ENCODE results near the gene ERICH6B. TPM values are rescaled to one million over a fixed set of nuclear protein-coding genes. Genes with fewer than 3 reads are reported as not detected.

ERICH6B gene
- total RNA-seq, 2 experiments from 2014 or later, result not detected

DNA sequence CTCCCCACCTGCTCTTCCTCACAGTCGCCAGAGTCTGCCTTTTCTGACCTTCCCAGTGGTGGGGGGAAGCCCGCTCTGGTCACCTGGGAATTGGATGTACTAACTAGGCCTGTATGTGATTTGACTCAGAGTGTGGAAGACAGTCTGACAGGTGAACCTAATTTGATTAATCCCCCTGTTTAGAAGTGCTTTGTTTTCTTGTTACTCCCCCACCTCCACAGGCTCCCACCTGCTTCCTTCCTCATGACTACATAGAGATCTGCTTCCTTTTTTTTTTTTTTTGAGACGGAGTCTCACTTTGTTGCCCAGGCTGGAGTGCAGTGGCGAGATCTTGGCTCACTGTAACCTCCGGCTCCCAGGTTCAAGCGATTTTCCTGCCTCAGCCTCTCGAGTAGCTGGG is 106.8 kb downstream of the ERICH6B start:
- H3K4me3 Mint-ChIP-seq, result no peak overlapping the region
- peaks cover 27% of the 10 kb centered on the region for H3K36me3 Mint-ChIP-seq
- no peak for DNase-seq
- CTCF ChIA-PET, result interaction anchor here (1.3 to 1.7 kb wide), 2 partner anchors 146 to 812 kb away, joined by 3 to 4 read pairs; no protein-coding TSS in a partner anchor
- H3K9me3 Mint-ChIP-seq, result no peaks in the 10 kb centered on the region
- intact Hi-C loops (cut with micrococcal nuclease), result no loop called here
- peaks cover 7% of the 10 kb centered on the region for H3K4me1 Mint-ChIP-seq (ENCODE audit: low read depth)
- peak overlapping the region; percentile 59 for H3K27ac Mint-ChIP-seq
- POLR2A ChIA-PET, result no interaction called here
- H3K27me3 Mint-ChIP-seq, result no peaks in the 10 kb centered on the region

DNA sequence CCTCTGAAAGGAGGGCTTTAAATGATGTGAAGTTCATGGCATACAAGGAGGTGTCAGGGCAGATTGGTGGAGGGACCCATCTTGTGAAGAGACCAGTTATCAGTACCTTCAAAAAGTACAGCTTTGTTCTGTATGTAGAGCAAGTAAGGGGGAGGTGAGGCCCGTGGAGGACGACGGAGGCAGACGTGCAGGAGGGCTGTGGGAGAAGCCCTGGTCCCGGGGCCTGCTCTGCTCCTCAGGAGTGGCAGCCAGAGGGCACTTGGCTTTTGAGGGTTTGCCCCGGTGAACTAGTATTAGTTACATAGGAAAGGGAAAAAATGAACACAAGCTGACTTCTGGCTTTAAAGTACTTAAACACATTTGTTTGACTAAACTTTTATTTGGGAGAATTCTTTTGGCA is 108.7 kb downstream of the ERICH6B start:
- peak overlapping the region; percentile 4 for H3K27ac Mint-ChIP-seq
- POLR2A ChIA-PET, result no interaction called here
- no peak for DNase-seq
- H3K4me1 Mint-ChIP-seq (ENCODE audit: low read depth), result peaks cover 4% of the 10 kb centered on the region
- no peaks in the 10 kb centered on the region for H3K27me3 Mint-ChIP-seq
- intact Hi-C loops (cut with micrococcal nuclease), result no loop called here
- CTCF ChIA-PET, result no interaction called here
- H3K9me3 Mint-ChIP-seq, result no peaks in the 10 kb centered on the region
- H3K36me3 Mint-ChIP-seq, result peaks cover 29% of the 10 kb centered on the region
- H3K4me3 Mint-ChIP-seq, result no peak overlapping the region

DNA sequence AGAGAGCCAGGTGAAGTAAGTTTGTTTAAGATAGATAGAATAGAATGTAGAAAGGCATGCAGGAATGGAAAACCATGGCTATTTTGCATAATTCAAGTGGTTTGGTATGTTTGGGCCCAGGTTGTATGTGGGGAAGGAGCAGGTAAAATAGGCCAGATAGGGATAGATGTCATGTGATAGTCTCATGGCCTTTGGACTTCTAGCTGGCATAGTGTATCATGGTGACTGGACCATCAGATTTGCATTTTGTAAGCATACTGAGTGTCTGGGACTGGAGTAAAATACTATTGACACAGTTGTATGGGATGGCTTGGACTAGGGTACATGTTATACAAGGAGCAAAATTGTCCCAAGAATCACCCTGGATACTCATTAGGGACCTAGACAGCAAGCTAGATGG is 111.9 kb downstream of the ERICH6B start:
- Mint-ChIP-seq H3K27me3 (no peaks in the 10 kb centered on the region), H3K36me3 (peaks cover 33% of the 10 kb centered on the region), H3K27ac (no peak overlapping the region), H3K4me1 (ENCODE audit: low read depth) (peaks cover 12% of the 10 kb centered on the region), H3K9me3 (no peaks in the 10 kb centered on the region), H3K4me3 (no peak overlapping the region)
- intact Hi-C loops (cut with micrococcal nuclease), result no loop called here
- POLR2A ChIA-PET, result no interaction called here
- CTCF ChIA-PET, result interaction anchor here (0.9 kb wide), 1 partner anchor 9 kb away, joined by 4 read pairs; no protein-coding TSS in a partner anchor
- no peak for DNase-seq

DNA sequence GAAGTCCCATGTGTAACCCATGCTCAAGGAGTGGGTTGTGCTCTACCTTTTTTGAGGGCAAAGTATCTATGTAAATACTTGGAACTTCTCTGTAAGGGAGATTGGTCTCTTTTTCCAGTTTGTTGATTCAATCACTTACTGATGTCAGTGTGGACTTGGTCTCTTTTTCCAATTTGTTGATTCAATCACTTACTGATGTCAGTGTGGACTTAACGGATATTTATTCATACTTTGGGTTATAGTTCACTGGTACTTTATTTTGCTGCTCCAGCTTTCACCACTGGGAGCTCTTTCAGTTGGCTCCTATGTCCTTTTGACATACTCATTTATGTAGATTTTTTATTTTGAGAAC is 114.4 kb downstream of the ERICH6B start:
- peaks cover 40% of the 10 kb centered on the region for H3K36me3 Mint-ChIP-seq
- H3K9me3 Mint-ChIP-seq, result no peaks in the 10 kb centered on the region
- peak overlapping the region; percentile 63 for H3K27ac Mint-ChIP-seq
- H3K4me3 Mint-ChIP-seq, result no peak overlapping the region
- no peak for DNase-seq
- peaks cover 12% of the 10 kb centered on the region for H3K4me1 Mint-ChIP-seq (ENCODE audit: low read depth)
- no peaks in the 10 kb centered on the region for H3K27me3 Mint-ChIP-seq
- intact Hi-C loops (cut with micrococcal nuclease), result no loop called here
- POLR2A ChIA-PET, result no interaction called here
- CTCF ChIA-PET, result no interaction called here

DNA sequence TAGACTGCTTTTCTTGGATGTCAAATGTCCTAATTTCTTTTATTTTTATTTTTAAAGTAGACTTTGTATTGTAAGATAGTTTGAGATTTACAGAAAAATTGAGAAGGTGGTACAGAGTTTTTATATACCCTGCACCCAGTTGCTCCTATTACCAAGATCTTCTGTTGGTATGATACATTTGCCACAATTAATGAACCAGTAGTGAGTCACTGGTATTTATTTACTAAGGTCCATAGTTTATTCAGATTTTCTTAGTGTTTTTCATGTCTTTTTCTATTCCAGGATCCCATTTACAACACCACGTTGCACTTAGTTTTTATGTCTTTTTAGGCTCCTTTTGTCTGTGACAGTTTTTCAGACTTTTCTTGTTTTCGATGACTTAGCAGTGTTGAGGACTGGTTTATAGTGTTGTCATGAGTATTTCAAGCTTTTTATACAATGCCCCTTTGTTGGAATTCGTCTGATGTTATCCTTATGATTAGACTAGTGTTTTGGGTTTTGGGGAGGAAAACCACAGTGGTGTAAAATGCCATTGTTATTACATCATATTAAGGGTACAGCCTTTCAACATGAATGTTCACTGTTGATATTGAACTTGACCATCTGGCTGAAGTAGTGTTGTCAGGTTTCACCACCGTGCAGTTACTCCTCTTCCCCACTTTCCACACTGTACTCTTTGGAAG is 114.9 kb downstream of the ERICH6B start:
- H3K4me3 Mint-ChIP-seq, result no peak overlapping the region
- peaks cover 37% of the 10 kb centered on the region for H3K36me3 Mint-ChIP-seq
- no peaks in the 10 kb centered on the region for H3K27me3 Mint-ChIP-seq
- H3K27ac Mint-ChIP-seq, result peak overlapping the region; percentile 63
- intact Hi-C loops (cut with micrococcal nuclease), result no loop called here
- DNase-seq, result no peak
- no peaks in the 10 kb centered on the region for H3K9me3 Mint-ChIP-seq
- CTCF ChIA-PET, result interaction anchor here (0.7 kb wide), 1 partner anchor 128 kb away, joined by 3 read pairs; no protein-coding TSS in a partner anchor
- H3K4me1 Mint-ChIP-seq (ENCODE audit: low read depth), result peaks cover 12% of the 10 kb centered on the region
- POLR2A ChIA-PET, result no interaction called here

DNA sequence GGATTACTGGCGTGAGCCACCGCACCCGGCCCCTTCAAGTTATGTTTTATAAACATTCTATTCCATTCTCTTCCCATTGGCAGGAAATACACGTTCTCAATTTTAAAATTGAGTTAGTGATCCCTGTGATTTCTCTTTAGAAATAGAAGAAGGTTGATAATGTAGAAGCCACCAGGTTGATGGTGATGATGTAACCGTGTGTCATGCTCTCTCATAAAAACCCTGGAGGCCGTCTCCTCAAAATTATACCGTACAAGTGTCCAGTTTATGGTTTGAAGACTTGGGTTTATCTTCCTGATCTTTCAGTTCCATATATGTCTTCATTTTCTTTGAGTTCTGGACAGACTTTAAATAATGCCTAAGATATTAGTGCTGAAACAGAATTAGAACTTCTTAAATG is 118.6 kb downstream of the ERICH6B start:
- Mint-ChIP-seq H3K9me3 (no peaks in the 10 kb centered on the region), H3K27ac (no peak overlapping the region), H3K4me1 (ENCODE audit: low read depth) (peaks cover 12% of the 10 kb centered on the region), H3K36me3 (peaks cover 30% of the 10 kb centered on the region), H3K4me3 (no peak overlapping the region), H3K27me3 (no peaks in the 10 kb centered on the region)
- POLR2A ChIA-PET, result no interaction called here
- DNase-seq, result no peak
- intact Hi-C loops (cut with micrococcal nuclease), result no loop called here
- CTCF ChIA-PET, result interaction anchor here (1.5 kb wide), 1 partner anchor 15 kb away, joined by 5 read pairs; no protein-coding TSS in a partner anchor

DNA sequence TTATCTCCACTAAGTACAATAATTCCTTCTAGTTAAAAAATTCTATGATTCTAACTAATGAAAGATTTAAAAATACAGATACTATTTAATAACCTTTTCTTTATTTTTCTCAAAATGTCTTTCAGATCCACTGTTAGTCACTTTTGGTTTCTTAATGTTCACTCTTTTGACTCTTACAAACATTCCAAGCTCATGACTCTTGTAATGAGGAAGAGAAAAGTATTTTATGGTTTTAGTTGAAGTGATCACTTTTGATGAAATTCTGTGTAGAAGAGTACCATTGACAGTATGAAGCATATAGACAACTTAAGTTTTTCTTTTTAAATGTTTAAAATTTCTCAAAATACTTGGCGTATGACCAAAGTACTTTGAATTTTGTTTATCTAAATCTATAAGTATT is 123.0 kb downstream of the ERICH6B start:
- H3K27me3 Mint-ChIP-seq, result no peaks in the 10 kb centered on the region
- peaks cover 2% of the 10 kb centered on the region for H3K4me1 Mint-ChIP-seq (ENCODE audit: low read depth)
- no peak overlapping the region for H3K4me3 Mint-ChIP-seq
- DNase-seq, result no peak
- ChIA-PET CTCF (interaction anchor here (4.5 kb wide), 1 partner anchor 122 kb away, joined by 25 read pairs; no protein-coding TSS in a partner anchor), POLR2A (no interaction called here)
- H3K9me3 Mint-ChIP-seq, result no peaks in the 10 kb centered on the region
- peaks cover 15% of the 10 kb centered on the region for H3K36me3 Mint-ChIP-seq
- no peak overlapping the region for H3K27ac Mint-ChIP-seq
- intact Hi-C loops (cut with micrococcal nuclease), result no loop called here

Other genes starting within 250 kb of the ERICH6B start
- 10 to 100 TPM; 14.6 to 15.3 TPM for gene SLC25A30, start 197.4 kb downstream of the ERICH6B start, total RNA-seq
- 10 to 100 TPM; 19.5 to 20.5 TPM for gene COG3, start 150.8 kb downstream of the ERICH6B start, total RNA-seq
- gene CBY2, start 86.6 kb upstream of the ERICH6B start, total RNA-seq, result not detected
- gene SIAH3, start 236.0 kb upstream of the ERICH6B start, total RNA-seq, result under 1 TPM; 0.05 to 0.07 TPM